Measurements from ENCODE around the gene SERTAD4.

Gene SERTAD4

DNA sequence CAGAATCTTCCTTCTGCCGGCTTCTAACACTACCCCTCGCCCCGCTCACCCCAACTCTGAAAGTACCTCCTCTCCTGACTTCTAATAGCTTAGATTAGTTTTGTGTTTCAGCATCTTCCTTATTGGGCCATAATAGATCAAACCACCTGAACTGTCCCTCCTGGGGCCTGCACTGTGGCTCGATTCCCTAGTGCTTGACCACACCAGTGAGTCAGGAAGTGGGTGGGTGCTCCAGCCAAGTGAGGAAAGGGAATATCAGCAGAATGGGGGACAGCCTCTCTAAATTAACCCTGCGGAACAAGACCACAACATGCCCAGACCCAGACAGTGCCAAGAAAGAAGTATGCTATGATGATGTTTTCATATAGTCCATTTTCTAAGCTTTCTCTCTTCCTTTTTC is 8.5 kb downstream of the SERTAD4 start:
- H3K4me1 ChIP-seq (ENCODE audit: insufficient read depth, low read length, poor library complexity, severe bottlenecking): no peaks in the 10 kb centered on the region
- TF ChIP-seq, protein P1, sequence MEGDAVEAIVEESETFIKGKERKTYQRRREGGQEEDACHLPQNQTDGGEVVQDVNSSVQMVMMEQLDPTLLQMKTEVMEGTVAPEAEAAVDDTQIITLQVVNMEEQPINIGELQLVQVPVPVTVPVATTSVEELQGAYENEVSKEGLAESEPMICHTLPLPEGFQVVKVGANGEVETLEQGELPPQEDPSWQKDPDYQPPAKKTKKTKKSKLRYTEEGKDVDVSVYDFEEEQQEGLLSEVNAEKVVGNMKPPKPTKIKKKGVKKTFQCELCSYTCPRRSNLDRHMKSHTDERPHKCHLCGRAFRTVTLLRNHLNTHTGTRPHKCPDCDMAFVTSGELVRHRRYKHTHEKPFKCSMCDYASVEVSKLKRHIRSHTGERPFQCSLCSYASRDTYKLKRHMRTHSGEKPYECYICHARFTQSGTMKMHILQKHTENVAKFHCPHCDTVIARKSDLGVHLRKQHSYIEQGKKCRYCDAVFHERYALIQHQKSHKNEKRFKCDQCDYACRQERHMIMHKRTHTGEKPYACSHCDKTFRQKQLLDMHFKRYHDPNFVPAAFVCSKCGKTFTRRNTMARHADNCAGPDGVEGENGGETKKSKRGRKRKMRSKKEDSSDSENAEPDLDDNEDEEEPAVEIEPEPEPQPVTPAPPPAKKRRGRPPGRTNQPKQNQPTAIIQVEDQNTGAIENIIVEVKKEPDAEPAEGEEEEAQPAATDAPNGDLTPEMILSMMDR (conservative IDR thresholded peaks at IDR 0.05; ENCODE audit: low read length): no peak
- no peak for TF ChIP-seq EZH2phosphoT487 (IDR thresholded peaks at IDR 0.05; ENCODE audit: borderline replicate concordance)

DNA sequence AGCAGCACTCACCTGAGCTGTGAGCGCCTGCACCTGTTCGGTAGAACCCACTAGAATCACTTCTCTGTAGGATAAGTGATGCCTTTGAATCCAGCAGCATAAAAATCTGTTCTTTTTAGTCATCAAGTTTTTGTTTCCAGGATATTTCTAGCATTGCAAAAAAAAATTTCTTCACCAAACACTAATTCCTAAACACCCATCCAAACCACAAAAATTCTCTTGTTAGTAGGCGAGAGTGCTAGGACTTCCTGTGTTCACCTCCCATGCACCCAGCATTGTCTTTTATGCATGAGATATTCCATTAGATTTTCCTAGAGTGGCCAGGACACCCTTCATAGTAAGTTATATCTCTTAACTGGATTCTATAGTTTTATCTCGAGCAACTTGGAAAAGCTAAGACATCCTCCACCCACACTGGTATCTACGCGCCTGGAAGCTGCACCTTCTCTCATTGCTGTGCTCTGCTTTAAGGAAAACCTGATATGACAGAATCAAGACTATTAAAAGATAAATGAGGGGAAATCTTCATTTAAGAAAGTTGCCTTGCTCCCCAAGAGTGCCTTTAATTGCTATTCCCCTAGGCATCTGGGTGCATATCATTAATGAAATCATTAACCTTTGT is 12.3 kb downstream of the SERTAD4 start:
- H3F3A ChIP-seq (ENCODE audit: low read depth): no peaks in the 10 kb centered on the region
- H3K4me3 ChIP-seq (ENCODE audit: low read length, poor library complexity, severe bottlenecking): no peak overlapping the region
- no peaks in the 10 kb centered on the region for H3K36me3 ChIP-seq (ENCODE audit: insufficient read depth, low read length)
- H3K4me2 ChIP-seq (ENCODE audit: low read depth, low read length, poor library complexity, severe bottlenecking): no peak overlapping the region
- H3K4me1 ChIP-seq (ENCODE audit: insufficient read depth, low read length, poor library complexity, severe bottlenecking): peaks cover 6% of the 10 kb centered on the region
- H4K20me1 ChIP-seq (ENCODE audit: insufficient read depth, low read length, poor library complexity, severe bottlenecking): no peaks in the 10 kb centered on the region
- H2AFZ ChIP-seq (ENCODE audit: low read length): no peak overlapping the region
- no peaks in the 10 kb centered on the region for H3K9me3 ChIP-seq (ENCODE audit: insufficient read depth, low read depth, low read length)
- no peaks in the 10 kb centered on the region for H3K79me2 ChIP-seq (ENCODE audit: insufficient read depth, low read length)
- no peaks in the 10 kb centered on the region for H3K9me2 ChIP-seq (replicated peaks; ENCODE audit: low read depth, low read length)
- TF ChIP-seq, protein P1 (conservative IDR thresholded peaks at IDR 0.05; ENCODE audit: low read length): no peak
- no peak for TF ChIP-seq EZH2phosphoT487 (IDR thresholded peaks at IDR 0.05; ENCODE audit: borderline replicate concordance)
- H3K27me3 ChIP-seq (ENCODE audit: insufficient read depth, low read length, poor library complexity, severe bottlenecking): no peaks in the 10 kb centered on the region
- H3K9ac ChIP-seq (ENCODE audit: low read depth, low read length, poor library complexity, severe bottlenecking): no peak overlapping the region

More for the DNA sequence above, 8.5 kb downstream of the SERTAD4 start:
- Histone ChIP-seq H3K79me2 (ENCODE audit: insufficient read depth, low read length) (no peaks in the 10 kb centered on the region), H3K4me2 (ENCODE audit: low read depth, low read length, poor library complexity, severe bottlenecking) (no peak overlapping the region), H3K27me3 (ENCODE audit: insufficient read depth, low read length, poor library complexity, severe bottlenecking) (no peaks in the 10 kb centered on the region), H3K9ac (ENCODE audit: low read depth, low read length, poor library complexity, severe bottlenecking) (no peak overlapping the region), H4K20me1 (ENCODE audit: insufficient read depth, low read length, poor library complexity, severe bottlenecking) (no peaks in the 10 kb centered on the region), H3F3A (ENCODE audit: low read depth) (no peaks in the 10 kb centered on the region), H2AFZ (ENCODE audit: low read length) (no peak overlapping the region), H3K36me3 (ENCODE audit: insufficient read depth, low read length) (no peaks in the 10 kb centered on the region), H3K9me2 (replicated peaks; ENCODE audit: low read depth, low read length) (no peaks in the 10 kb centered on the region), H3K9me3 (ENCODE audit: insufficient read depth, low read depth, low read length) (no peaks in the 10 kb centered on the region), H3K4me3 (ENCODE audit: low read length, poor library complexity, severe bottlenecking) (no peak overlapping the region)

DNA sequence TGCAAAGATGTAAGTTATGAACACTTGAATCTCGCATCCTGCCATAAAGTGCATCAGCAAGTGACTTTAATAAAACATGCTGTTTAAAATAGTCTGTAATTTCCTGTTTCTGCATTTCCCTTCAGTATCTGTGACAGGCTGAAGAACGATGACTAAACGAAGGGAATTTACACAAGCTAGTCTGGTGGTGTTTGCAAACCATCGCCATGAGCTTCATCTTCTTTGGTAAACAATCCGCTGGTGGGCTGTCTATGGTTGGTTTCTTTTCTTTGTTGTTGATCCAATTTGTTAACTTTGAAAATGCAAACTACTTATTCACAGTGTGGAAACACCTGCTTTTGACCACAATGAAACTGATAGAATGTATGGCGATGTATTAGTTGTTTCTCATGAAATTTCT is 13.9 kb downstream of the SERTAD4 start:
- Histone ChIP-seq H3K4me1 (ENCODE audit: insufficient read depth, low read length, poor library complexity, severe bottlenecking) (peaks cover 6% of the 10 kb centered on the region), H3K4me2 (ENCODE audit: low read depth, low read length, poor library complexity, severe bottlenecking) (peak overlapping the region; percentile 64), H4K20me1 (ENCODE audit: insufficient read depth, low read length, poor library complexity, severe bottlenecking) (no peaks in the 10 kb centered on the region), H3K4me3 (ENCODE audit: low read length, poor library complexity, severe bottlenecking) (peak overlapping the region; percentile 33), H3K27me3 (ENCODE audit: insufficient read depth, low read length, poor library complexity, severe bottlenecking) (peaks cover 9% of the 10 kb centered on the region), H3F3A (ENCODE audit: low read depth) (no peaks in the 10 kb centered on the region), H3K36me3 (ENCODE audit: insufficient read depth, low read length) (no peaks in the 10 kb centered on the region), H3K9me2 (replicated peaks; ENCODE audit: low read depth, low read length) (no peaks in the 10 kb centered on the region), H2AFZ (ENCODE audit: low read length) (peak overlapping the region; percentile 50; the same call in 1 of the 2 replicates), H3K9ac (ENCODE audit: low read depth, low read length, poor library complexity, severe bottlenecking) (no peak overlapping the region), H3K79me2 (ENCODE audit: insufficient read depth, low read length) (no peaks in the 10 kb centered on the region), H3K9me3 (ENCODE audit: insufficient read depth, low read depth, low read length) (no peaks in the 10 kb centered on the region)
- TF ChIP-seq EZH2phosphoT487 (IDR thresholded peaks at IDR 0.05; ENCODE audit: borderline replicate concordance): no peak
- TF ChIP-seq, protein P1 (conservative IDR thresholded peaks at IDR 0.05; ENCODE audit: low read length): no peak

Measured in Loucy (cell line).